Stimulated activated CD4-positive, alpha-beta T cell treated with anti-CD3 and anti-CD28 coated beads, TNF-alpha, amount 100 ng/mL, for 48 hours (primary cell): ENCODE measurements around the gene ADARB1.
A peak's percentile ranks its signal among the peaks of the same experiment; 100 is the strongest.

ENCODE experiments used
- DNase-seq, 3 donors: peaks; one replicate each; pipeline ENCODE4 v3.0.0-alpha.2; 2020; ENCODE audit warnings: low read depth in 3 of 3

Gene ADARB1

GRCh38 chr21:45225041-45225740 lies 150.8 kb downstream of the ADARB1 start:
- no peak for DNase-seq

GRCh38 chr21:45225741-45226327 lies 151.5 kb downstream of the ADARB1 start:
- no peak for DNase-seq

- DNase-seq = peak in 1 of 3 donors; percentile 9
Measured at GRCh38 chr21:45226540-45227326, 152.4 kb downstream of the ADARB1 start.

- no peak for DNase-seq
Measured at GRCh38 chr21:45227735-45228134, 153.4 kb downstream of the ADARB1 start.

GRCh38 chr21:45228171-45228641 lies 153.8 kb downstream of the ADARB1 start:
- peak; percentile 61 to 81 (median 70) for DNase-seq

- DNase-seq = no peak
Measured at GRCh38 chr21:45228656-45229240, 154.4 kb downstream of the ADARB1 start.

- no peak for DNase-seq
Measured at GRCh38 chr21:45231705-45232104, 157.3 kb downstream of the ADARB1 start.

- DNase-seq = no peak
Measured at GRCh38 chr21:45234127-45234526, 159.7 kb downstream of the ADARB1 start.

- DNase-seq = no peak
Measured at GRCh38 chr21:45234965-45235364, 160.6 kb downstream of the ADARB1 start.

GRCh38 chr21:45235488-45235887 lies 161.1 kb downstream of the ADARB1 start:
- no peak for DNase-seq

GRCh38 chr21:45236481-45236880 lies 162.1 kb downstream of the ADARB1 start:
- DNase-seq = no peak

GRCh38 chr21:45237401-45237800 lies 163.0 kb downstream of the ADARB1 start:
- no peak for DNase-seq

- DNase-seq = no peak
Measured at GRCh38 chr21:45241357-45241756, 167.0 kb downstream of the ADARB1 start.

- no peak for DNase-seq
Measured at GRCh38 chr21:45243603-45244002, 169.2 kb downstream of the ADARB1 start.

- DNase-seq = no peak
Measured at GRCh38 chr21:45244799-45245340, 170.5 kb downstream of the ADARB1 start.

- no peak for DNase-seq
Measured at GRCh38 chr21:45246386-45247320, 172.3 kb downstream of the ADARB1 start.

- no peak for DNase-seq
Measured at GRCh38 chr21:45248301-45248892, 174.0 kb downstream of the ADARB1 start.

- no peak for DNase-seq
Measured at GRCh38 chr21:45248893-45249381, 174.6 kb downstream of the ADARB1 start.

GRCh38 chr21:45249626-45250025 lies 175.2 kb downstream of the ADARB1 start:
- DNase-seq = no peak

GRCh38 chr21:45250272-45250671 lies 175.9 kb downstream of the ADARB1 start:
- DNase-seq = no peak
